KMS-11 (cell line): ENCODE measurements around the gene RASAL2.

Source experiments
- H2AFZ ChIP-seq: fragments of 200-600 bp; sonication (generic); 2 replicates; pipeline ENCODE4 v1.6.1; 2016; ENCODE audit warnings: antibody characterized with exemption, mixed run types, low read depth
- H3K27ac ChIP-seq: fragments of 200-600 bp; sonication (generic); 2 replicates; pipeline ENCODE4 v1.6.1; 2016; ENCODE audit warnings: mild to moderate bottlenecking, mixed run types
- H3K27me3 ChIP-seq: fragments of 200-600 bp; sonication (generic); 2 replicates; pipeline ENCODE4 v1.6.1; 2017; ENCODE audit warnings: mild to moderate bottlenecking, low read depth, mixed run types, moderate library complexity; ENCODE audit not compliant: insufficient read depth
- H3K36me3 ChIP-seq: fragments of 200-600 bp; sonication (generic); 2 replicates; pipeline ENCODE4 v1.6.1; 2017; ENCODE audit warnings: mild to moderate bottlenecking, mixed run types; ENCODE audit not compliant: insufficient read depth
- H3K4me1 ChIP-seq: fragments of 200-600 bp; sonication (generic); 2 replicates; pipeline ENCODE4 v1.6.1; 2016; ENCODE audit warnings: mild to moderate bottlenecking, low read depth, mixed run types; ENCODE audit not compliant: poor library complexity, severe bottlenecking
- H3K4me2 ChIP-seq: fragments of 200-600 bp; sonication (generic); 2 replicates; pipeline ENCODE4 v1.7.0; 2016; ENCODE audit warnings: mild to moderate bottlenecking, mixed run types
- H3K4me3 ChIP-seq: fragments of 200-600 bp; sonication (generic); IDR thresholded peaks from 2 replicates; pipeline ENCODE4 v1.6.1; 2017; ENCODE audit warnings: low read depth, low read length, mixed read lengths; ENCODE audit not compliant: insufficient read depth
- H3K79me2 ChIP-seq: fragments of 200-600 bp; sonication (generic); 2 replicates; pipeline ENCODE4 v1.6.1; 2016; ENCODE audit warnings: low read depth, mixed run types; ENCODE audit not compliant: insufficient read depth
- H3K9ac ChIP-seq: fragments of 200-600 bp; sonication (generic); 2 replicates; pipeline ENCODE4 v1.6.1; 2016; ENCODE audit warnings: mild to moderate bottlenecking, mixed run types
- H4K20me1 ChIP-seq: fragments of 200-600 bp; sonication (generic); 2 replicates; pipeline ENCODE4 v1.6.1; 2016; ENCODE audit warnings: mild to moderate bottlenecking, mixed run types; ENCODE audit not compliant: insufficient read depth
- CTCF ChIP-seq: fragments of 200-600 bp; sonication (generic); conservative IDR thresholded peaks from 2 replicates; pipeline ENCODE4 v1.6.1; 2017; ENCODE audit warnings: low read depth, mild to moderate bottlenecking, antibody characterized with exemption, low read length, moderate library complexity, mixed read lengths

Gene RASAL2

GRCh38 chr1:178458203-178458602 lies 364.3 kb downstream of the RASAL2 start:
- no peak for TF ChIP-seq CTCF
- no peaks in the 10 kb centered on the region for H4K20me1 ChIP-seq
- no peak overlapping the region for H3K4me3 ChIP-seq
- no peaks in the 10 kb centered on the region for H3K27me3 ChIP-seq
- no peaks in the 10 kb centered on the region for H3K79me2 ChIP-seq
- no peaks in the 10 kb centered on the region for H3K36me3 ChIP-seq
- H2AFZ ChIP-seq = no peak overlapping the region
- no peak overlapping the region for H3K27ac ChIP-seq
- no peak overlapping the region for H3K4me2 ChIP-seq
- H3K9ac ChIP-seq = no peak overlapping the region
- no peaks in the 10 kb centered on the region for H3K4me1 ChIP-seq

- no peak overlapping the region for H3K4me2 ChIP-seq
- no peak overlapping the region for H3K4me3 ChIP-seq
- H3K27me3 ChIP-seq = no peaks in the 10 kb centered on the region
- H3K4me1 ChIP-seq = no peaks in the 10 kb centered on the region
- no peaks in the 10 kb centered on the region for H4K20me1 ChIP-seq
- no peak overlapping the region for H2AFZ ChIP-seq
- no peaks in the 10 kb centered on the region for H3K79me2 ChIP-seq
- no peak overlapping the region for H3K9ac ChIP-seq
- no peak for TF ChIP-seq CTCF
- H3K36me3 ChIP-seq = no peaks in the 10 kb centered on the region
- no peak overlapping the region for H3K27ac ChIP-seq
Measured at GRCh38 chr1:178461104-178461503, 367.2 kb downstream of the RASAL2 start.

- H2AFZ ChIP-seq = no peak overlapping the region
- no peaks in the 10 kb centered on the region for H3K36me3 ChIP-seq
- no peak overlapping the region for H3K4me3 ChIP-seq
- no peak overlapping the region for H3K27ac ChIP-seq
- no peak overlapping the region for H3K9ac ChIP-seq
- H3K27me3 ChIP-seq = no peaks in the 10 kb centered on the region
- TF ChIP-seq CTCF = no peak
- no peak overlapping the region for H3K4me2 ChIP-seq
- no peaks in the 10 kb centered on the region for H3K79me2 ChIP-seq
- H4K20me1 ChIP-seq = no peaks in the 10 kb centered on the region
- no peaks in the 10 kb centered on the region for H3K4me1 ChIP-seq
Measured at GRCh38 chr1:178461701-178462100, 367.8 kb downstream of the RASAL2 start.

GRCh38 chr1:178464141-178464540 lies 370.2 kb downstream of the RASAL2 start:
- Histone ChIP-seq H2AFZ (no peak overlapping the region), H3K4me2 (no peak overlapping the region), H3K27me3 (no peaks in the 10 kb centered on the region), H3K79me2 (no peaks in the 10 kb centered on the region), H3K4me1 (no peaks in the 10 kb centered on the region), H3K36me3 (no peaks in the 10 kb centered on the region), H4K20me1 (no peaks in the 10 kb centered on the region), H3K27ac (no peak overlapping the region), H3K9ac (no peak overlapping the region), H3K4me3 (no peak overlapping the region)
- TF ChIP-seq CTCF = no peak
